HS-5 (cell line): ENCODE measurements around the gene SLC25A41.

Source experiments
- DNase-seq: peaks from one replicate; pipeline ENCODE4 v3.0.0-alpha.2; 2012; ENCODE audit warnings: low read depth

The SLC25A41 gene

GRCh38 chr19:6460099-6460884 lies 26.7 kb upstream of the SLC25A41 start:
- DNase-seq: peak; percentile 84

GRCh38 chr19:6459262-6460098 lies 25.9 kb upstream of the SLC25A41 start, which contains the start of gene SLC25A23:
Gene SLC25A23, minus strand, starts transcription at chr19:6459792. Its CDS starts 164 bp downstream, at chr19:6459628.
- DNase-seq: peak; percentile 18

GRCh38 chr19:6458695-6459261 lies 25.2 kb upstream of the SLC25A41 start:
- no peak for DNase-seq

- no peak for DNase-seq
These were observed 24.6 kb upstream of the SLC25A41 start for GRCh38 chr19:6457958-6458694.

GRCh38 chr19:6455924-6456323 lies 22.4 kb upstream of the SLC25A41 start:
- DNase-seq: no peak

GRCh38 chr19:6453951-6454565 lies 20.5 kb upstream of the SLC25A41 start:
- DNase-seq: no peak

GRCh38 chr19:6452899-6453298 lies 19.3 kb upstream of the SLC25A41 start:
- no peak for DNase-seq

GRCh38 chr19:6452223-6452614 lies 18.7 kb upstream of the SLC25A41 start:
- DNase-seq: no peak

- DNase-seq: no peak
These were observed 18.1 kb upstream of the SLC25A41 start for GRCh38 chr19:6451583-6452222.

- no peak for DNase-seq
These were observed 16.6 kb upstream of the SLC25A41 start for GRCh38 chr19:6450166-6450565.

GRCh38 chr19:6448045-6448444 lies 14.5 kb upstream of the SLC25A41 start:
- DNase-seq: no peak

- no peak for DNase-seq
These were observed 12.9 kb upstream of the SLC25A41 start for GRCh38 chr19:6446452-6446851.

GRCh38 chr19:6443986-6444385 lies 10.4 kb upstream of the SLC25A41 start:
- no peak for DNase-seq

GRCh38 chr19:6442087-6442688 lies 8.6 kb upstream of the SLC25A41 start:
- DNase-seq: no peak

- no peak for DNase-seq
These were observed 7.3 kb upstream of the SLC25A41 start for GRCh38 chr19:6440905-6441304.

- no peak for DNase-seq
These were observed 6.2 kb upstream of the SLC25A41 start for GRCh38 chr19:6439743-6440142.

- DNase-seq: no peak
These were observed 398 bp downstream of the SLC25A41 start for GRCh38 chr19:6433165-6433564.

- DNase-seq: no peak
These were observed 1.7 kb downstream of the SLC25A41 start for GRCh38 chr19:6431891-6432290.

- no peak for DNase-seq
These were observed 3.9 kb downstream of the SLC25A41 start for GRCh38 chr19:6429419-6430221.
